GM21526 (cell line): ENCODE data around the gene MMP26.

Source experiments
- ATAC-seq: cut with Tn5 transposase; IDR thresholded peaks from one replicate; pipeline ENCODE4 v1.9.1; 2021; ENCODE audit warnings: moderate library complexity; ENCODE audit not compliant: unreplicated experiment, low FRiP score

MMP26 gene

DNA sequence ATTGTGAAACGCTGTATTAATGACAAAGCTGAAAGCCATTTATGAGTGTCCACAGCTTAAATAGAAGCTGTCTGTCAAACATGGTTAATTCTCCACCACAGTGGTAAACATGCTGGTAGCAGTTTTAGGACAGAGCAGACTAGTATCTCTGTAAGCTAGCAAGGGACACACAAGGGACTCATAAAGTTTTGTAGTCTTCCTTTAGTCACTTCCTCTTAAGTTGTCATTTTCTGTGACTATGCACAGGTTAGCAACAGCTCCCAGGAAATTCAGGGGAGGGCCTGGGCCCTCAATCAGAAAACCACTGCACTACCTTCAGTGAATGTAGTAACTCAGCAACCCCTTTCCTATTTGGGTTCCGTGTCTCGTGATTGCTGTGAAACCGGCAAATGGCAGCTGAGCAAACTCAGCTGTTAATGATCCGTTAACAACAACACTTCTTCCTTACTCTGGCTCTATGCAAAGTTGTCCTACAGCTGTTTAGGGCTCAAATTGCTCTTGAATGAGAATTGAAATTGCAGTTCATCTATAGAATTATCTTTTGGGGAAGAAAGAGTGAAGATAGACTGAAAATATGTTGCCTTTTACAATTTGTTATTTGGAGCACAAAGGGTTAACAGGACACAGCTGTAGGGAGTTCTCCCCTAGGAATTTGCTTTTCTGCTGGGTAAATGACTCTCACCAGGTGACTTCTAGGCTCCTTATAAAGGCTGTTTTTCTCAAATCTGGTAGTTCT is at the start of gene MMP26:
TSS of gene MMP26 (plus strand) at position 731 of the 736 bp plus-strand sequence.
- ATAC-seq: no peak

GRCh38 chr11:4658629-4659445 is 45.7 kb upstream of the MMP26 start:
- ATAC-seq: no peak

DNA sequence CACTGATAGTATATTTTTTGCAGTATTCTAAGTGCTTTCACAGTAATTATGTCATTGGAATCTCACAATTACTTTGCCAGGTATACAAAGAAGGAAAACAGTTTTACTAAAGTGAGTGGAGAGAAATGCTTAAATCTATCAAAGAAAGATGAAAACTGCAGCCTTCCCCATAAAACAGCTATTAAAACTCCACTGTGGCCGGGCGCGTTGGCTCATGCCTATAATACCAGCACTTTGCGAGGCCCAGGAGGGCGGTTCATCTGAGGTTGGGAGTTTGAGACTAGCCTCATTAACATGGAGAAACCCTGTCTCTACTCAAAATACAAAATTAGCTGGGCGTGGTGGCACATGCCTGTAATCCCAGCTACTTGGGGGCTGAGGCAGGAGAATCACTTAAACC is 41.7 kb upstream of the MMP26 start:
- ATAC-seq: no peak

DNA sequence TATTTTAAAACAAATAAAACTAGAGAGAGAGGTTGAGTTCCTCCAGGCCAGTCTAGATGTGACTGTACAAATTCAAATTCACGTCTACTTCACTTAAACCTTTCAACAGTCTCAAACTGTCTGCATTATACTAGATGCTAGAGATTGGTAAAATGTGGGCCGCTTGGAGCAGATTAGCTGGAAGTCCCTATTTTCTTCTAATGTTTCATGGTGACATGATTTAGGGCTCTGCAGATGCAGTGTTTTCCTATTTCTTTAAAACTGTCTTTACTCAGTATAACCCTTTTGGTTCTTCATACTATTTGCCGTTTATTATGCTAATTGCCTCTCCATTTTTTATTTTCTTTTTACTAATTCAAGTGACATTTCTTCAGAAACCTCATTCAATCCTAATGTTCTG is 40.4 kb upstream of the MMP26 start:
- ATAC-seq: no peak

GRCh38 chr11:4664786-4665185 is 39.8 kb upstream of the MMP26 start:
- no peak for ATAC-seq

DNA sequence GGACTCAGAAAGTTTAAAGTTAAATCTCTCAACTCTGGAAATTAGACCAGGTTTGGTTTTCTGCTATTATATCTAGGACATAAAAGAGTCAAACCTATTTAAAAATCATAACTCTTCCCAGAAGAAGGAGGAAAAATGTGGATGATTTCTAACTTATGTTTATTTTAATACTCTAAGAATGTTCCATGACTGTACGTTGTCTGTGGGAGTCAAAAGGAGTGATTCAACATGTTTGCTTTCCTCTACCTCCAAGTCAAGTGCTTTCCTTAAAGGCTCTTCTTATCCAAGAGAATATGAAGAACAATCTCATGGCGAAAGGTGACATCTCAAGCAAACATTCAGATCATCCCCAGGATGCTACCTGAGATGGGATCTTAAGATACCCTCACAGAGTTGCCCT is 39.2 kb upstream of the MMP26 start:
- ATAC-seq: no peak

DNA sequence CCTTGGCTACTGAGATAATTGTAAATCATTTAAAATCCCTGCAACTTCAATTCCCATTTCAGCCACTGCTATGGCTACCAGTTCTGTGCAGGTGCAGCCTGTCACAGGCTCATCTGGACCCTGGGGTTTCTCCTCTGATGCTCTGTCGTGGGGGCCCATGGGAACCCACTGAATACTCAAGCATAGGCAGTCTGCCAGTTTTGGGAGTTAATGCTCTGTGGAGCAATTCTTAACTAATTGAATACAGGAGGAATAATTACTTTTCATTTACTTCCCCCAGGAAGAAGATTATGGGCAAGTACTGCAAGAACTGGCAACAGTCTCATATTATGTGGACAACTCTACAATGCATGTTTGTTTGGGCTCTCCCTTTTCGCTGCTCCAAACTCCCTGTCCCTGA is 32.8 kb upstream of the MMP26 start:
- no peak for ATAC-seq

DNA sequence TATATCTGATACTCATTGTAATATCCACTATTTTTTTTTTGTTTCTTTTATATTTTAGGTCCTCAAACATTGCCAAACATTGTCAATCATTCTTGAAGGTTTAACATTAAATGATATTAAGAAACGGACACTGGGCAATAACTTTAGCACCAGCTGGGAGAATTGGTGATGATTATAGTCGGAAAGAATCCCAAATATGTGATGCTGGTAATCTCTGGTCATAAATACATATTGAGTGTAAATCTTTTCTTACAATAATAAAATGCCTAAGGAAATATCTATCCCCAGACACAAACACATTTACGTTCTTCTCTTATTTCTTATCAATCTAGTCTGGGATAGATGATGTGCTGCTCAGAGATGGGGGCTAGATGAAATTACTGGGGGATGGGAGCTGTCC is 32.1 kb upstream of the MMP26 start:
- no peak for ATAC-seq

GRCh38 chr11:4673781-4674180 is 30.8 kb upstream of the MMP26 start:
- ATAC-seq: no peak

GRCh38 chr11:4677948-4678347 is 26.6 kb upstream of the MMP26 start:
- ATAC-seq: no peak

- no peak for ATAC-seq
Measured at GRCh38 chr11:4680341-4680740, 24.2 kb upstream of the MMP26 start.

GRCh38 chr11:4682623-4683419 is 21.8 kb upstream of the MMP26 start:
- no peak for ATAC-seq

DNA sequence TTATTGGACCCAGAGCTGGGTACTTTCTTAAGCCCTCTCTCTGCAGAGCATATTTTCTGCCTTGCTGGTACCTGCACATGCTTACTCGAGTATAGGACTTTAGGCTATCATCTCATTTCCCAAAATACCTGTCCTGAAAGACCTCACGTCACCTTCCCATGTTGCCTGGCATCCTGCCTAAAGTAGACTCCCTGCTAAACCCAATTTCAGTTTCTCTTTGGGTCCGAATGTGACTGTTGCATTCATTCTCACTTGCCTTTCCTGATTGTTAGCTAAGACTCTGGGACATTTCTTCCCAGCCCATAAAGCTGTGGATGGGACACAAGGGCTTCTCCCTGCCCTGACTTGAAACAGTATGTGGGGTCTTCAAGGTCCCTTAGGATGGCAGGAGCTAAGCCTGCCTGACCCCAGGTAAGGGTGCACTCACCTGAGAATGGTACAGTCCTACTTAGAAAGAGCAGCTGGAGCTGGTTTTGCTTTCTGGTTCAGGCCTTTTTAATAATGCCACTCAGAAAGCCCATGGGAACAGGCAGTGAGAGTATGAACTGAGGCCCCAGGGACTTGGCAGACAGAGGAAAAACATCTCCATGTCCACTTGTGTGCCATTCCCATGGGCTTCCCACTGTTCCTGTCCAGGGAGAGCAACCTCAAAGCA is 19.8 kb upstream of the MMP26 start:
- no peak for ATAC-seq

DNA sequence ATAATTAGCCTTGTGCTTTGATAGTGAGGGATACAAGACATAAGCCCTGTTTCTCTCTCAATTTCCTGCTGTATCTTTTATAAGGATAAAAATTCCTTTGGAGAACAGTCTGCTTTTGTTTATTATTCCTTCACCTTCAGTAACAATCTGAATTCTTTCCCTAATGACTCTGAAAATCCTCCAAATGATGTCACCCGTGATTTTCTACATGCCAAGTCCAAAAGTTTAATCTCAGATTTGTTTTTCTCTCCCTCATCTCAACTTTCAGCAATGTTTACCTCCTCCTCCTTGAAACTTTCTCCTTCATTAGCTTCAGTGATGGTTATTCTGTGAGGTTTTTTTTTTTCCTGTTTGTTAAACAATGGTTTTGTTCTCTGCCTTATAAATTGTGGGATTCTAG is 9.1 kb upstream of the MMP26 start:
- no peak for ATAC-seq

GRCh38 chr11:4697585-4697984 is 7.0 kb upstream of the MMP26 start, which contains the start of gene OR51E2:
TSS of gene OR51E2 (minus strand) at chr11:4697853. CDS start at chr11:4682711, 15,142 bp downstream.
- no peak for ATAC-seq

DNA sequence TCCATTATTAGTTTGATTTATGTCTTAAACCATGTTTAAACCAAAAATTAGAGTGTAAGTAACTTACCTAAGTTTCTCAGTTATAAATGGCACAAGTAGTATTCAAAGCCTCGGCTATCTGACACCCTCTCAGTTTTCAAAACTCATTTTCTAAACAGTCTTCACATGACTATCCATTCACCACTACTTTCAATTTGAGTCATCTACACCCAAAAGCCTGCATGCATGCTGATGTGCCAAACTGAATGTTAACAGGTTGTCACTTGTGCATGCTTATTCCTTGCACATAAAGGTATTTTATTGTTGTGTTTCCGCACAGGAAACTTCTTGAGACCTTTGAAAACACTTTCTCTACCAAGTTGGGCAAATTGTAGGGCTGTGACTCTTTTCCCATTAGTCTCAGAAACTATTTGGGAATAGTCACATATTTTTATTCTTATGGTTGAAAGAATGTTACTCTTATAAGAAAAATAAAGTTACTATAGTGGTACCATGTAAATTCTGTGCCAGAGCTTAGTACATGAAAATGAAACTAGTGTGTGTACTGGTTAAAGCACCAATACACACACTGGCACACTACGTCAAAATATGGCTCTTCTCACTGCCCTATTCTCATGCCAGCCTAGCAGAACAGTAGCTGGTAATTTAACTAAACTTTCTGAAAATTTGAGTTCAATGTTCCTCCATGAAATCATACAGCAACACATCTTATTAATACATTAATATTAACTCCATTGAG is 4.7 kb upstream of the MMP26 start:
- ATAC-seq: peak; percentile 97

DNA sequence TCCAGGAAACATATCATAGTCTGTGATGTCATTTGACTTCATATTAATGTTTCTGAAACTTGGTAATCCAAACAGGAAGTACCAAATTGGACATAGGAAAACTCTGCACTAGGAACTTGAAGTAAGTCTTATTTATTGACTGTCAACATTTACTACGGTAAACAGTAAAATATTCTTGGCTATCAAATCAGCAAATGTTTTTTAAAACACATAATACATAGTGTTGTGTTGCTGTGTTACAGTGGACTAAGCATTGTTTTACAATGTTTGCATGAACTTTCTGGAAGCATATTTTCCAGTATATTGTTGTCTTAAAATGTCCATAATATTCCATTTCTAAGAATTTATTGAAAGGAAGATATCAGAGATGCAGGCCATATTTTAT is 4.2 kb upstream of the MMP26 start:
- ATAC-seq: no peak

DNA sequence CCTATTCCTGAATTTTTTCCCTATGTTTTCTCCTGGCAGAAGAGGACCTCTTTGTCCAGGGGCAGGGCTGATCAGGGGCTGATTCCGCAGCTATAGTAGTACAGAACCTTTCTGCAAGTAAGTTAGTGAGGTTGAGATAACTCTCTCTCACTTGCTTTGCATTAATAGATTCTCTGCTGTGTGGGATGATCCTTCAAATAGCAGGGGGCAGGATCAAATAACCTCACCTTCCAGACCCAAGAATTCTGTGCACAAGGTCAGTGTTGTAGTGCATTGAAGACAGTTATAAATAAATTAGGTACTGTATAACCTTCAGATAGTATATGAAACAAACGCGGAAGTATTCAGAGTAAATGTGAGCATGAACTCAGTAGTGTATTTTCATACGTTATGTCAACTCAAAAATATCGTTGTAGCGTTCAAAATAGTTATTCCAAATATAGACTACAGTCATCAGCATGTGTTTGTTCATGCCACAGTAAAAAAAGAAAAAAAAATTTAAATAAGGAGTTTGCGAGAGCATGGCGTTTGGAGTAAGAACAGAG is 278 bp downstream of the MMP26 start:
- ATAC-seq: no peak

- ATAC-seq: no peak
Measured at GRCh38 chr11:4713241-4713640, 8.7 kb downstream of the MMP26 start.

- no peak for ATAC-seq
Measured at GRCh38 chr11:4714300-4714699, 9.7 kb downstream of the MMP26 start.
